Neutrophil (primary cell): Measurements from ENCODE around the gene ODF2L.

Experiments used
- H3K27ac ChIP-seq: fragments of 200-600 bp; sonication (generic); 2 replicates; pipeline ENCODE4 v1.5.1; 2016; ENCODE audit warnings: mild to moderate bottlenecking, moderate library complexity
- H3K27me3 ChIP-seq: fragments of 200-600 bp; sonication (generic); 2 replicates; pipeline ENCODE4 v1.6.0; 2016; ENCODE audit warnings: mild to moderate bottlenecking
- H3K36me3 ChIP-seq: fragments of 200-600 bp; sonication (generic); 2 replicates; pipeline ENCODE4 v1.5.1; 2017
- H3K4me1 ChIP-seq, 2 experiments: fragments of 200-600 bp in 1 of 2; sonication (generic) in 1 of 2; 1 replicate in 1 of 2; 2 replicates in 1 of 2; pipeline versions ENCODE4 v1.5.1 to v1.6.1; 2013 to 2016; ENCODE audit warnings: low read depth in 1 of 2, low read length in 1 of 2, mild to moderate bottlenecking in 1 of 2, moderate library complexity in 1 of 2; ENCODE audit not compliant: control insufficient read depth in 1 of 2, insufficient read depth in 1 of 2
- H3K4me3 ChIP-seq, 2 experiments: fragments of 200-600 bp in 1 of 2; sonication (generic) in 1 of 2; 1 replicate in 1 of 2; 2 replicates in 1 of 2; pipeline ENCODE4 v1.5.1; 2013 to 2016; ENCODE audit warnings: low read depth in 1 of 2, low read length in 1 of 2, mild to moderate bottlenecking in 1 of 2, moderate library complexity in 1 of 2
- H3K9me3 ChIP-seq: fragments of 200-600 bp; sonication (generic); 2 replicates; pipeline ENCODE4 v1.5.1; 2016
- TF ChIP-seq, protein P1 (sequence below): fragments of 200-600 bp; sonication (generic); IDR thresholded peaks from 2 replicates; pipeline ENCODE4 v1.5.1; 2016; ENCODE audit warnings: antibody characterized with exemption

ODF2L gene

DNA sequence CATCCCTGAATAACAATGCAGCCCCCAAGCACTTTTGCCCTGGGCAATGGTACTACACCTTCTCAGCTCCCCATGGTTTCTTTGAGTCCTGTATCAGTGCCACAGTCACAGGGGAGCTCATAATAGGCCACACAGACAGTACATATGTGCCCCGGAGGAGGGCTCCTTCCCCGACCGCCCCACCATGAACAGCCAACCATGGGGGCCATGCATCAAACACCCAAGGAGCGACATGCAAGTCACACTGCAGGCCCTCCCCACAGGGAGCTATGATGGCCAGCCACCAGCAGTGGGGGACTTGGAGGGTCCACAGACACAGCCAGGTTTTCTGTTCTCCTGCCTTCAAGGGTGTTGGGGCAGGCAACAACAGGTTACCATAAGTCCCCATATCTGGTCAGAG, 14.8 kb upstream of the ODF2L start:
- Histone ChIP-seq H3K4me1 (no peaks in the 10 kb centered on the region), H3K4me3 (no peak overlapping the region), H3K27me3 (no peaks in the 10 kb centered on the region), H3K27ac (no peak overlapping the region), H3K9me3 (no peaks in the 10 kb centered on the region), H3K36me3 (no peaks in the 10 kb centered on the region)
- TF ChIP-seq, protein P1, sequence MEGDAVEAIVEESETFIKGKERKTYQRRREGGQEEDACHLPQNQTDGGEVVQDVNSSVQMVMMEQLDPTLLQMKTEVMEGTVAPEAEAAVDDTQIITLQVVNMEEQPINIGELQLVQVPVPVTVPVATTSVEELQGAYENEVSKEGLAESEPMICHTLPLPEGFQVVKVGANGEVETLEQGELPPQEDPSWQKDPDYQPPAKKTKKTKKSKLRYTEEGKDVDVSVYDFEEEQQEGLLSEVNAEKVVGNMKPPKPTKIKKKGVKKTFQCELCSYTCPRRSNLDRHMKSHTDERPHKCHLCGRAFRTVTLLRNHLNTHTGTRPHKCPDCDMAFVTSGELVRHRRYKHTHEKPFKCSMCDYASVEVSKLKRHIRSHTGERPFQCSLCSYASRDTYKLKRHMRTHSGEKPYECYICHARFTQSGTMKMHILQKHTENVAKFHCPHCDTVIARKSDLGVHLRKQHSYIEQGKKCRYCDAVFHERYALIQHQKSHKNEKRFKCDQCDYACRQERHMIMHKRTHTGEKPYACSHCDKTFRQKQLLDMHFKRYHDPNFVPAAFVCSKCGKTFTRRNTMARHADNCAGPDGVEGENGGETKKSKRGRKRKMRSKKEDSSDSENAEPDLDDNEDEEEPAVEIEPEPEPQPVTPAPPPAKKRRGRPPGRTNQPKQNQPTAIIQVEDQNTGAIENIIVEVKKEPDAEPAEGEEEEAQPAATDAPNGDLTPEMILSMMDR, result no peak

DNA sequence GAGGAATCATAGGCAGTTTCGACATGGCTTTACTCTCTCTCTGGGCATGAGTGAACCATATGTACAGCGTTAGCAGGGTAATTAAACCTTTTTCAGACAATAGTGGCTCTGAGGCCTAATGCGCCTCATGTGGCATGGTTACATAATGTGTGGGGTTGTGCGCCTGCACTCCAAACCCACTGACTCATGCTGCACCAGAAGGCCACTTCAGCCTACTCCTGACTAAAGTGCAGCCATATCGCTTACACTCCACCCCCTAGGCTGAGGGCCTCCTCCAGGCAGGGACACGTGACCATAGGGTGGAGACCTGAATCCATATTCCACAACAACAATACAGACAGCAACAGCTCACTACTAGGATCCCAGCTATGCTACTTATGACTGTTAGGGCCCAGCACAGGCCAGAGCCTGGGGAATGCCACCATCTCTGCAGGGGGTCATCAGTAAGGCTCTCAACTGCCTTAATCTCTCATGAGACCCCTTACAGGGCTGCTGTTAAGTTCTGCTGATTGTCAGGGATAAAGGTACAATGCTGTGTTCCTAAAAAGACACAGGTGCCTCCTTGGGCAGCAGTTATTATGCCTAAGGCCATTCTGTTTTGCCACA, 13.4 kb upstream of the ODF2L start:
- Histone ChIP-seq H3K36me3 (no peaks in the 10 kb centered on the region), H3K4me1 (no peaks in the 10 kb centered on the region)
- TF ChIP-seq, protein P1, result no peak

DNA sequence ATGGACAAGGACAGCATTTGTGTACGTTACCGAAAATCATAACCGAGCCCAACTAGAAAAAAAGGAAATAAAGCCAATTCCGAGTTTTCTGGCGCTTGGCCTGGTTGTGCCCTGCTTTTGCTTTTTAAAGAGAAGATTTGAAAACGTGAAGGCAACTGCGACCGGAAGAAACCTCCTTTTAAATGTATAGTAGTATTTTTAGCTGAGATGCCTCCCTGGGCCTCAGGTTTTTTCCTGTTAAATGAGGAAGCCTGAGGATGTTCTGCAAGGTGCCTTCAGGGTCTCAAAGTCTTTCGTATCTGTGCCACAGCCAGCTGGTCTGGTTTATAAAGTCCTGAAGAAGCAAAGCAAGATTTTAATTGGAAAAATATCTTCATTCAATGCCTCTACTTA, 371 bp upstream of the ODF2L start:
- no peaks in the 10 kb centered on the region for H3K27me3 ChIP-seq
- peaks cover 15 to 16% of the 10 kb centered on the region in 2 experiments for H3K4me1 ChIP-seq
- no peaks in the 10 kb centered on the region for H3K9me3 ChIP-seq
- TF ChIP-seq, protein P1, result no peak
- peak overlapping the region; percentile 28 for H3K27ac ChIP-seq
- H3K36me3 ChIP-seq, result no peaks in the 10 kb centered on the region
- peak overlapping the region; percentile 70 to 87 for H3K4me3 ChIP-seq

More for the DNA sequence above, 13.4 kb upstream of the ODF2L start:
- Histone ChIP-seq H3K4me3 (no peak overlapping the region), H3K9me3 (no peaks in the 10 kb centered on the region), H3K27ac (no peak overlapping the region), H3K27me3 (no peaks in the 10 kb centered on the region)

DNA sequence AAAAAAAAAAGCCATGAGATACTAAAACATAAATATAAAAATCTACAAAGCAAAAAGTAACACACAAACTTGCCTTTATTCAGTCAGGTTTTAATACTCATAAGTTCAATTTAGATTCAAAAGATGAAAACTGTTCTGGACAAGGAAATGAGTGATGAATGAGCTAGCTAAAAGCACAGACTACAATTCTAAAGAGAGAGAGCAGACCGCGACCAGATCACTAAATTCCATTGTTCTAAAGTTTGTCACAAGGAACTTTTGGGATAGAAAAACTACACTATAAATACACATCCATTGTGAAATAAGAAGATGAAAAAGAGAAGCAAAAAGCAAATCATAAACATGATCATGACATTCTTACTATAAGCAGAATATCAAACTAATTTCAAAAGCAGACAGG, 1.7 kb downstream of the ODF2L start:
- H3K4me3 ChIP-seq, result no peak overlapping the region
- no peaks in the 10 kb centered on the region for H3K9me3 ChIP-seq
- TF ChIP-seq, protein P1, result no peak
- no peaks in the 10 kb centered on the region for H3K36me3 ChIP-seq
- no peak overlapping the region for H3K27ac ChIP-seq
- peaks cover 15 to 16% of the 10 kb centered on the region in 2 experiments for H3K4me1 ChIP-seq
- no peaks in the 10 kb centered on the region for H3K27me3 ChIP-seq

DNA sequence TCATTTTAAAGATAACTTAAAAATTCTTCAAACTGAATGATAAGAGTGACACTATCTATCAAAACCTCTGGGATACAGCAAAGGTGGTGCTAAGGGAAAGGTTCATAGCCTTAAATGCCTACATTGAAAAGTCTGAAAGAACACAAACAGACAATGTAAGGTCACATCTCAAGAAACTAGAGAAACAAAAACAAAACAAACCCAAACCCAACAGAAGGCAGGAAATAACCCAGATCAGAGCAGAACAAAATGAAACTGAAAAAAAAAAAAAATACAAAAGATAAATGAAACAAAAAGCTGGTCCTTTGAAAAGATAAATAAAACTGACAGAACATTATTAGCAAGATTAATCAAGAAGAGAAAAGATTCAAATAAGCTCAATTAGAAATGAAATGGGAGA, 6.8 kb downstream of the ODF2L start:
- Histone ChIP-seq H3K4me3 (no peak overlapping the region), H3K9me3 (no peaks in the 10 kb centered on the region), H3K27me3 (no peaks in the 10 kb centered on the region), H3K4me1 (no peaks in the 10 kb centered on the region), H3K36me3 (no peaks in the 10 kb centered on the region), H3K27ac (no peak overlapping the region)
- TF ChIP-seq, protein P1, result no peak
